Fibroblast of skin of back (primary cell): ENCODE results near the gene H2BK1. TPM values are rescaled to one million over a fixed set of nuclear protein-coding genes. Genes with fewer than 3 reads are reported as not detected.

Experiments used
- DNase-seq: peaks from one replicate; pipeline ENCODE4 v3.0.0-alpha.2; 2013
- polyA plus RNA-seq, 2 experiments: library from polyadenylated mRNA; unstranded; fragments of 120-200 nt; gene quantifications; one replicate each; pipeline ENCODE4 v1.2.1, GENCODE V29; 2013; ENCODE audit not compliant: insufficient read length in 2 of 2

H2BK1 gene
- polyA plus RNA-seq (2013, experiment 1 of 2; ENCODE audit: insufficient read length): not detected
- not detected for polyA plus RNA-seq (2013, experiment 2 of 2; ENCODE audit: insufficient read length)

GRCh38 chr7:151210087-151210854 lies at the start of gene H2BK1:
TSS of gene H2BK1 (minus strand) at chr7:151210488. CDS start at chr7:151210318, 170 bp downstream.
- DNase-seq: no peak

- no peak for DNase-seq
Observed at GRCh38 chr7:151257990-151258389, 47.7 kb upstream of the H2BK1 start.

GRCh38 chr7:151256410-151257045 lies 46.2 kb upstream of the H2BK1 start:
- DNase-seq: no peak

GRCh38 chr7:151255390-151255789 lies 45.1 kb upstream of the H2BK1 start:
- no peak for DNase-seq

GRCh38 chr7:151254851-151255250 lies 44.6 kb upstream of the H2BK1 start:
- DNase-seq: no peak

- no peak for DNase-seq
Observed at GRCh38 chr7:151254316-151254715, 44.0 kb upstream of the H2BK1 start.

- peak; percentile 23 for DNase-seq
Observed at GRCh38 chr7:151252961-151253711, 42.8 kb upstream of the H2BK1 start.

- DNase-seq: no peak
Observed at GRCh38 chr7:151252561-151252835, 42.2 kb upstream of the H2BK1 start.

GRCh38 chr7:151251689-151252560 lies 41.6 kb upstream of the H2BK1 start:
- DNase-seq: peak; percentile 73

GRCh38 chr7:151251328-151251688 lies 41.0 kb upstream of the H2BK1 start:
- DNase-seq: no peak

- DNase-seq: no peak
Observed at GRCh38 chr7:151250181-151251132, 40.2 kb upstream of the H2BK1 start.

GRCh38 chr7:151249732-151250072 lies 39.4 kb upstream of the H2BK1 start:
- DNase-seq: peak; percentile 78

GRCh38 chr7:151249034-151249731 lies 38.9 kb upstream of the H2BK1 start:
- DNase-seq: peak; percentile 79

GRCh38 chr7:151248346-151249033 lies 38.2 kb upstream of the H2BK1 start, which contains the start of gene SMARCD3:
TSS of gene SMARCD3 (minus strand) at chr7:151248694. CDS start at chr7:151248562, 132 bp downstream.
- peak; percentile 76 for DNase-seq

GRCh38 chr7:151247611-151248345 lies 37.5 kb upstream of the H2BK1 start:
- peak; percentile 51 for DNase-seq

- no peak for DNase-seq
Observed at GRCh38 chr7:151246851-151247580, 36.7 kb upstream of the H2BK1 start.

- no peak for DNase-seq
Observed at GRCh38 chr7:151246102-151246850, 36.0 kb upstream of the H2BK1 start.
